HCEC 1CT (cell line): Measurements from ENCODE around the gene PDE6C.

Experiments
- DNase-seq: peaks from one replicate; pipeline ENCODE4 v3.0.0-alpha.2; 2017

The PDE6C gene

DNA sequence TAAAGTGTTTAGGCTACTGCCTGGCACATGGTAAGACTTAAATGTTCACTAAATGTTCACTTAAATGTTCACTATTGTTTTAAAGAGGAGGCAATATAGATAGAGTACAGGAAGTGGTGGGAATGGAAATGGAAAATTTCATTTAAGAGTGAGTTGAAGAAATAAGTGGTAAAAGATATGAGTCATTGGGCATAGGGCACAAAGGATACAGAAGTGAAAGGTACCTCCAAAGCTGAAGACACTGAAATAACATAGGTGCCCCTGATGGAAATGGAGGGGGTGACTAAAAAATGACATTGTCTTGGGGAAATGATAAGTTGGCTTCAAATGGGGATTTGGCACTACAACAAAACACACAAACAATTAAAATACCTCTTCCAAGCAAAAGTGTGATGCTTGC lies 95.3 kb downstream of the PDE6C start:
- DNase-seq = no peak

DNA sequence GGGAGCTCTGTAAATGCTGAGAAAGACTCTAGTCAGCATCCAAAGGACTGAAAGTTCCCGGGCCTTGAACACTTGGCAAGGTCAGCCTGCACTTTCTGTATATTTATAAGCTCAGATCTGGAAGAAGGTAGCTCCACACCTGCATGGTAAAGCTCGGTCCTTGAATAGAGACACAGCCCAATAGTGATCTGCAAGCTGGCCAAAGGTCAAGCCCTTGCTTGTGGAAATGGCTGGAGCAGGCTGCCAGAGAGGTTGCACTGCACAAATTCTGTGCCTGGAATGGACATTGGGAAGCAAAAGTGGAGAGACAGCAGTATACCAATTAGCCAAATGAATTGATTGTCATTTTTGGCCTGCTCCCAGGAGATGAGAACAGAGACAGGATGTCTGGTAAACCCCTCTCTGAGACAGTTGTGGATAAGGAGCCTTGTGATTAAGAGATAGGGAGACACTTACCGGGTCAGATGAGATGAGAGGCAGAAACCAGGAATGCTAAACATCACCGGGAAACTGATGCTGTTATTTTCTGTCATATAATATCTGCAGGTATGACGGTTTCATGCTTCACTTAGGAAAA lies 98.1 kb downstream of the PDE6C start:
- DNase-seq = no peak

DNA sequence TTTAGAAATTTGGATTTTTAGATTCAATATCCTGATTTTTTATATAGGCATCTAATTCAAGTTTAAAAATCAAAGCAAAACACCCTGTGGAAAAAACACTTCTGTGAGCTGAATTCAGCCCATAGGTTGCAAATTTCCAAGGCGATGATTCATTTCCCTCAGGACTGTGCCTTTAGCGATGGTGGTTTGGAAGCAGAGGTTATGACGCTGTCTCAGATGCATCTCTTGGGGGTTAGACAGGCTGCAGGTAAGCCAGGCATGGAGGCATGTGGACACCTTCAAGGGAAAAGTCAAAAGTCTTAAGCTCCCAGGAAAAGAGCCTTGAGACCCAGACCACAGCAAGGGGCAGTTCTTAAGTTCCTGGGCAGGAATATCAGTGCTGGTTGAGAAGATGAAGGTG lies 99.6 kb downstream of the PDE6C start:
- no peak for DNase-seq

DNA sequence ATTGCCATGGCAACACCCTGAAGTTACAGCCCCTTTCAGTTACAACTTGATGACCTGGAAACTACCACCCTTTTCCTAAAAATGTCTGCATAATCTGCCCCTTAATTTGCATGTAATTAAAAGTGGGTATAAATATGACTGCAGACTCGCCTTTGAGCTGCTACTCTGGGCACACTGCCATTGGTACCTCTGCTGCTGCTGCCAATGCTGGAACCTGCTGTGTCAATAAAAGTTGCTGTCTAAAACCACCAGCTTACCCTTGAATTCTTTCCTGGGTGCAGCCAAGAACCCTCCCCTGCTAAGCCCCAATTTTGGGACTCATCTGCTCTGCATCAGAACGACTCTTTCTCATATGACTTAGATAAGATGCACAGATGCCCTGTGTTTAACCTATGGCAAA lies 100.3 kb downstream of the PDE6C start:
- DNase-seq = no peak

DNA sequence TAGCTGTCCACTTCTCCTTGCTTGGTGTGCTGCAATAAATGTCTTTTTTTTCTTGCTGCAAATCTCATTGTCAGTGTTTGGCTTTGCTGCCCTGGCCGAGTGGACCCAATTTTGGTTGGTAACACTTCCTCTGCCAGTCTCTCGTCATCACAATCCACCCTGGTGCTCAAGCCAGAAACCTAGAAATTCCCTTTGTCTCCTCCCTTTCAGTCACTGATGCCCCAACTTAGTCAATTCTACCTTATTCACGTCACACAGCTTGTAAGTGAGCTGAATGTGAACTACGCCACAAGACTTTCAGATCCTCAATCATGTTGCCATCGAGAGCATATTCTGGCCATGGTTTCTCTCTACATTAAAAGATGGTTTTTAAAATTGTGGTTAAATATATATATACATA lies 103.0 kb downstream of the PDE6C start:
- DNase-seq = no peak
